NT2/D1 (cell line): ENCODE results near the gene PRELID3B.
A peak's percentile ranks its signal among the peaks of the same experiment; 100 is the strongest.
"Not testable (repeated sequence)": the region's sequence is repeated elsewhere in the genome, so short reads cannot be mapped to it uniquely, and the experiment has no call there.

Experiments
- DNase-seq: peaks from one replicate; pipeline ENCODE4 v3.0.0-alpha.2; 2011; ENCODE audit warnings: low read depth, low spot score
- H3K27me3 ChIP-seq: 2 replicates; pipeline ENCODE4 v1.6.0; 2011; ENCODE audit warnings: mild to moderate bottlenecking; ENCODE audit not compliant: insufficient read length, insufficient read depth
- H3K36me3 ChIP-seq: 2 replicates; pipeline ENCODE4 v1.6.1; 2011; ENCODE audit warnings: mild to moderate bottlenecking, low read length, mixed read lengths; ENCODE audit not compliant: insufficient read depth, insufficient read length
- H3K4me1 ChIP-seq: 2 replicates; pipeline ENCODE4 v1.5.1; 2011; ENCODE audit not compliant: insufficient read depth, insufficient read length
- H3K4me3 ChIP-seq: 2 replicates; pipeline ENCODE4 v1.5.1; 2011; ENCODE audit warnings: low read depth; ENCODE audit not compliant: insufficient read length
- H3K9ac ChIP-seq: 2 replicates; pipeline ENCODE4 v1.6.0; 2011; ENCODE audit warnings: low read depth; ENCODE audit not compliant: insufficient read length
- H3K9me3 ChIP-seq: 2 replicates; pipeline ENCODE4 v1.5.1; 2011; ENCODE audit warnings: mild to moderate bottlenecking, low read length; ENCODE audit not compliant: insufficient read depth
- SUZ12 ChIP-seq: IDR thresholded peaks from 2 replicates; pipeline ENCODE4 v1.6.1; 2011; ENCODE audit not compliant: insufficient read length, insufficient read depth; ENCODE audit errors: extremely low read depth
- YY1 ChIP-seq: IDR thresholded peaks from 2 replicates; pipeline ENCODE4 v1.6.1; 2011; ENCODE audit not compliant: insufficient read length, insufficient read depth
- ZNF274 ChIP-seq: IDR thresholded peaks from 2 replicates; pipeline ENCODE4 v1.6.1; 2011; ENCODE audit warnings: mild to moderate bottlenecking, low read depth, low read length

Gene PRELID3B

DNA sequence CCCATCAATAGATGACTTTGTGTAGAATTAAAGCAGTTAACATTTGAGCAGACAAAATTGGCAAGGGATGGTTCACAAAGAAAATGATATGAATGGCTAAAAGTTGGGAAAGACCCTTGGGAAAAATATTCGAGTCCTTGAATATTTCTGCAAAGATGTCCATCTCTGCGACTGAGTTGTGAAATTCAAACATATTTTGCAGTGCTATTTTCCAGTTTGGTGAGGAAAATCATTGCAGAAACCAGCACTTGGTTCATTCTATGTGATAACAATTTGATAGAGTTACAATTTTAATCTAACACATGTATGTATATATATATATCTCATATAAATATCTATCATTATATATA is 6.1 kb upstream of the PRELID3B start:
- H3K4me1 ChIP-seq: no peaks in the 10 kb centered on the region
- no peak overlapping the region for H3K4me3 ChIP-seq
- peaks cover 9% of the 10 kb centered on the region for H3K27me3 ChIP-seq
- no peaks in the 10 kb centered on the region for H3K9me3 ChIP-seq
- no peak overlapping the region for H3K9ac ChIP-seq
- DNase-seq: no peak
- H3K36me3 ChIP-seq: no peaks in the 10 kb centered on the region
- TF ChIP-seq SUZ12 (no peak), YY1 (no peak), ZNF274 (no peak)

DNA sequence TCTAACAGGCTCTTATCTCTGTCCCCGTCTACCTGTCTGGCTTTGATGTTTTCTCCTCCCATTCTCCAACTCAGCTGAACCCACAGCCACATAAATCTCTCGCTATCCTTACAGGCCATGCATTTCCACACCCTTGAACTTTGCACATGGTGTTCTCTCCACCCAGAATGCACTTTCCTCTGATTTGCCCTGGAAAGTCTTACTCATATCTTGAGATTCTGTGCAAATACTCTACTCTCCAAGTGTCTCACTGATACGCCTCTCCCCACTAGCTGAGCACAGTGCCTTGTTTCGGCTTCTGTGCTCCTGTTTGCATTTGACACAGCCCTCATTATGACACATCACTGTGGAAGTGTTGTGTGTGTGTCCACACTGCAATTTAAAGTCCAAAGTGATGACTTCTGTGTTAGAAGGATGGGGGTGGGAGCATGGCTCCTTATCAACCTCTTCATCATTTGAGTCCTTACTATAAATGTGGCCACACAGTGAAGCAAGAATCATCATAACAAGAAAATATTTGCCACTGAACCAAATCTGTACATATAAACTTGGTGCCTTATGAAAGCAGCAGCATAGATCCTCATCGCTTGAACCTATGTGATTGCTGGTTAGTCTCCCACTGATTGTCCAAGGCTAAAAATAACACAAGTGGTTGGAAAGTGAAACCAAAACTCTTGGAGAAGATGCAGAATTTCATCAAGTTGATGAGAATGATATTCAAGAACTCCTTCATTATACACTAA is 5.5 kb upstream of the PRELID3B start:
- H3K9me3 ChIP-seq: no peaks in the 10 kb centered on the region
- no peak for DNase-seq
- no peak overlapping the region for H3K4me3 ChIP-seq
- peaks cover 9% of the 10 kb centered on the region for H3K27me3 ChIP-seq
- no peaks in the 10 kb centered on the region for H3K36me3 ChIP-seq
- no peak overlapping the region for H3K9ac ChIP-seq
- TF ChIP-seq YY1: no peak
- no peak for TF ChIP-seq SUZ12
- TF ChIP-seq ZNF274: no peak
- H3K4me1 ChIP-seq: peaks cover 4% of the 10 kb centered on the region

DNA sequence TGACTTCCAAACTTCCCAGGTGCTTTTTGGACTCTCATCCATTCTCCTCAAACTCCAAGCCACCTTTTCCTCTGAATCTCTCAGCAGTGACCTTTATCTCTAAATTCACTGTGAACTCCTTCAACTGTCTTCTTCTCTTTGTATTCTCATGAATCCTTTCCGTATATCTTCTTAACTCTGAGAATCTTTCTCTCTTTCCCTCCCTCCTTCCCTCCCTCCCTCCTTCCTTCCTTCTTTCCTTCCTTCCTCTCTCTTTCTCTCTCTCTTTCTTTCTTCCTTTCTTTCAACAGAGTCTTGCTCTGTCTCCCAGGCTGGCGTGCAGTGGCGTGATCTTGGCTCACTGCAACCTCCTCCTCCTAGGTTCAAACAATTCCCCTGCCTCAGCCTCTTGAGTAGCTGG is 4.3 kb upstream of the PRELID3B start:
- no peak for DNase-seq
- no peak overlapping the region for H3K9ac ChIP-seq
- no peaks in the 10 kb centered on the region for H3K9me3 ChIP-seq
- peaks cover 8% of the 10 kb centered on the region for H3K27me3 ChIP-seq
- H3K36me3 ChIP-seq: no peaks in the 10 kb centered on the region
- H3K4me3 ChIP-seq: no peak overlapping the region
- H3K4me1 ChIP-seq: peaks cover 4% of the 10 kb centered on the region
- TF ChIP-seq ZNF274: no peak

DNA sequence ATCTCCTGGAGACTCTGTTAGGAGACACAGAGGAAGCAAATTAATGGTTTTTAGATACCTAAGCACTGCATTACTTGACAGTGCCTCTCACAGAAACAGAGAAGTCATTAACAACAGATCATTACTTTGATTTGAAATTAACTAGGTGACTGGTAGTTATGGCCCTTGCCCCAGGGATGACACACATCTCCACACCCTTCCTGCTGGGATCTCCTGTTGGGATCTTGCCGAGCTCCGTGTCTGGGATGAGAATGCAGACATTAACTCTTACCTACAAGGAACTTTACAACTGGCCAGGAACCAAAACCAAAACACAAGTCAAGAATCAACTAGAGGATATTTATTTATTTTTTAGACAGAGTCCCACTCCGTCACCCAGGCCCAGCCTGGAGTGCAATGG is 2.2 kb upstream of the PRELID3B start:
- Histone ChIP-seq H3K4me1 (peaks cover 4% of the 10 kb centered on the region), H3K27me3 (peaks cover 6% of the 10 kb centered on the region), H3K9ac (no peak overlapping the region), H3K36me3 (peaks cover 17% of the 10 kb centered on the region), H3K4me3 (no peak overlapping the region), H3K9me3 (no peaks in the 10 kb centered on the region)
- no peak for DNase-seq
- TF ChIP-seq ZNF274 (no peak), YY1 (no peak), SUZ12 (no peak)

DNA sequence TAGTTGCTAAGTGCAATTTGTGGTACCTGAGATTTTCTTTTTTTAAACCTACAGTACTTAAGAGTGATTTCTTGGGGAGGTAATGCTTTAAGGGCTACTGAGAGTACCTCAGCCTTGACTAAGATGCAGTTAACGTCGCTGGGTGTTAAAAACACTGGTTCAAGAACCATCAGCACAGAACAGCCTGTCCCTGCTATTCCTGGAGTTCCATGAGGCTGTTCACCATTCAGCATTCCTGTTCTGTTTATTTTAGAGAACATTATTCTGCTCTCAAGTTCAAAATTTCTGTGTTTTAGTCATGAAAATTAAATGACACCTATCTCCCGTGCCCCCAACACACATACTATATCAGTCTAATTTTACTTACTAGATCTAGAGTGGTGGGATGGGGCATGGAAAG is 1.7 kb upstream of the PRELID3B start:
- peaks cover 19% of the 10 kb centered on the region for H3K36me3 ChIP-seq
- H3K9me3 ChIP-seq: no peaks in the 10 kb centered on the region
- peaks cover under 1% of the 10 kb centered on the region for H3K27me3 ChIP-seq
- H3K9ac ChIP-seq: no peak overlapping the region
- no peak overlapping the region for H3K4me3 ChIP-seq
- TF ChIP-seq ZNF274: no peak
- no peak for DNase-seq
- H3K4me1 ChIP-seq: peaks cover 4% of the 10 kb centered on the region

DNA sequence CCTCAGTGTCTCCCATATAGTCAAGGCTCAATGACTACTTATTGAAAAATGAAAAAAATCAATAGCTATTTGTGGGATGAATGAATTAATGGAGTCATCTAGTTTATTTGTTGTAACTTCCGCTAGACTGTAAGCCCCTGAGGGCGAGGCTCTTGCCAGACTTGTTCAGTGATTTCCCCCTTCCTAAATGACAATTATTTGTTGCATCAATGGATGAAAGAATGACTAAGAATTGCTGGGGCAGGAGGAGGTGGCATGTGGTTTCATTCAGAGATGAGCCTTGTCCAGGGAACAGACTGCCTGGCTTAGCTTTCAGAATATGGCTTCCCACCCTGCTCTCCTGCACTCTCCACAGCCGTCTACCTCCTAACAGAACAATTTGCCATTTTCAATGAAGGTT is 1.1 kb upstream of the PRELID3B start:
- DNase-seq: no peak
- no peaks in the 10 kb centered on the region for H3K27me3 ChIP-seq
- H3K9me3 ChIP-seq: no peaks in the 10 kb centered on the region
- H3K4me1 ChIP-seq: peaks cover 4% of the 10 kb centered on the region
- TF ChIP-seq ZNF274 (no peak), SUZ12 (no peak), YY1 (no peak)
- no peak overlapping the region for H3K4me3 ChIP-seq
- H3K36me3 ChIP-seq: peaks cover 25% of the 10 kb centered on the region
- H3K9ac ChIP-seq: peak overlapping the region; percentile 72

DNA sequence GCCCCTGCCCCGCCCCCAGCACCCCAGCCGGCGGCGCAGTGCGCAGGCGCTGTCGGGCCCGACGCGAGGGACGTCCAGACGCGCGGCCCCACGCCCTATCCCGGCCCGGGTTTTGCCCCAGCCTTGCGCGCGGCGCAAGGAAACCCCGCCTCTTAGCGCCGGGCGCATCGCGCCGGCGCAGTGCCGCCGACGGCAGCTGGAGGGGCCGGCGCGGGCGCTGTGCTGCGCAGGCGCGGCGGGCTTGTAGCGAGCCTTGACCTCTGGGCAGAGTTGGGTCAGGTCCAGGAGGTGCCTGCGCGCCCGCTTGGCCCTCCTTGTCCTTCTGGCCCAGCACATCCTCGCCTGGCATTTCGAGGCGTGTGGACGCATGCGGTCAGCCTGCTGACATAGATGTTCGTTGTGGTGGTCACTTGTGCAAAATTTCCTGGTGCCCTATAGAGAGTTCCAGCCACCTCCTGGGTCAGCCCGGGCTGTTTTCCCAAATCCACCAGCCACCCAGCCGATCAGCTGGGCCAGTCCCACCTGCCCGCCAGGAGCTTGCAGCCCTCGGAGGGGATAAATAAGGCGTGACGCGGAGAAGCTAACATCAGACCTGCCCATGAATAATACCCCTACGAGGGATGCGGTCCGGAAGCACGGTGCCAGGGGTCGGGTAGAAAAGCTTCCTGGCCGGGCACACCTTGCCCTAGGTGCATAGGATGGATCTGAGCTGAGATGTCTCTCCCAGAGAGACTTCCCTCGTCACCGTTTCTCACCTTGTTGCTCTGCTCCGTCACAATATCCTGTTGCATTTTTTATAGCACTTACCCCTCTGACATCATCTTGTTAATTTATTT is 428 bp upstream of the PRELID3B start:
- TF ChIP-seq SUZ12 (no peak), ZNF274 (no peak), YY1 (no peak)
- no peaks in the 10 kb centered on the region for H3K9me3 ChIP-seq

DNA sequence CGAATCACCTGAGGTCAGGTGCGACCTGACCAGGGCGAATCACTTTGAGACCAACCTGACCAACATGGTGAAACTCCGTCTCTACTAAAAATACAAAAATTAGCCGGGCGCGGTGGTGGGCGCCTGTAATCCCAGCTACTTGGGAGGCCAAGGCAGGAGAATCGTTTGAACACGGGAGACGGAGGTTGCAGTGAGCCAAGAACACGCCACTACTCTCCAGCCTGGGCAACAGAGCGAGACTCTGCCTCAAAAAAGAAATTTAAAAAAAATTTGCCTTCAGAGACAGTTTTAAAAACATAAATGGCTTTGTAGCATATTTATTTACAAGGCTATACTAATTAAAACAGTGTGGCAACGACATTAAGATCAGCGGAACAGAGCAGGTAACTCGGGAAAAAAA is 1.1 kb downstream of the PRELID3B start:
- Histone ChIP-seq H3K36me3 (peaks cover 45% of the 10 kb centered on the region), H3K4me3 (peak overlapping the region; percentile 83)
- H3K27me3 ChIP-seq, H3K9ac ChIP-seq, H3K9me3 ChIP-seq, H3K4me1 ChIP-seq, DNase-seq: not testable (repeated sequence)

More for the DNA sequence above, 428 bp upstream of the PRELID3B start:
- peak overlapping the region; percentile 72 for H3K9ac ChIP-seq
- peaks cover 4% of the 10 kb centered on the region for H3K4me1 ChIP-seq
- peak overlapping the region; percentile 83 for H3K4me3 ChIP-seq
- peak; percentile 81 for DNase-seq
- H3K27me3 ChIP-seq: no peaks in the 10 kb centered on the region
- peaks cover 30% of the 10 kb centered on the region for H3K36me3 ChIP-seq
